GM21515 (cell line): ENCODE measurements around the gene GPR107.

Source experiments
- ATAC-seq: cut with Tn5 transposase; IDR thresholded peaks from one replicate; pipeline ENCODE4 v1.9.1; 2021; ENCODE audit not compliant: unreplicated experiment

GPR107 gene

GRCh38 chr9:130053109-130053503 is 600 bp upstream of the GPR107 start:
- peak; percentile 5 for ATAC-seq

- no peak for ATAC-seq
Measured at GRCh38 chr9:130054325-130054786, 650 bp downstream of the GPR107 start.

DNA sequence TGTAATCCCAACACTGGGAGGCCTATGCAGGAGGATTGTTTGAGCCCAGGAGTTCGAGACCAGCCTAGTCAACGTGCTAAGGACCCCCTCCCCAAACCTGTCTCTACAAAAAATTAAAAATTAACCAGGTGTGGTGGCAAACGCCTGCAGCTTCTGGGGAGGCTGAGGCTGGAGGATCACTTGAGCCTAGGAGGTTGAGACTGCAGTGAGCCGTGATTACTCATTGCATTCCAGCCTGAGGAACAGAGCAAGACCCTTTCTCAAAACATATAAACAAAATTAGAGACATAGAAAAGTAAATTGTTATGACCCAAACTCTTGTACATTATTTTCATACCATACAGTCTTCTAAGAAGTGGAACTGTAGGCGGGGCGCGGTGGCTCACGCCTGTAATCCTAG is 1.1 kb downstream of the GPR107 start:
- ATAC-seq: no peak

GRCh38 chr9:130058154-130058553 is 4.4 kb downstream of the GPR107 start:
- ATAC-seq: no peak

- no peak for ATAC-seq
Measured at GRCh38 chr9:130058887-130059286, 5.2 kb downstream of the GPR107 start.

- ATAC-seq: no peak
Measured at GRCh38 chr9:130060296-130060695, 6.6 kb downstream of the GPR107 start.

DNA sequence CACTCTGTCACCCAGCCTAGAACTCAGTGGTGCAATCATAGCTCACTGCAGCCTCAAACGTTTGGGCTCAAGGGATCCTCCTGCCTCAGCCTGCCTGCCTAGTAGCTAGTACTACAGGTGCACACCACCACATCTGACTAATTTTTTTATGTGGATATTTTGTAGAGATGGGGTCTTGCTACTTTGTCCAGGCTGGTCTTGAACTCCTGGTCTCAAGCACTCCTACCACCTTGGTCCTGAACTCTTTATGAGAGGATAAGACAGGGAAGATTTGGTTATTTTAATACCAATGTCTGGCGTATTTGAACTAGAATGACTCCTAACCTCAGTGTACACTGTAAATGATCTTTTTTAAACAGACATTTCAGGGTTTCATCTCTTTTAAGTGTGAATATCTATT is 9.0 kb downstream of the GPR107 start:
- ATAC-seq: no peak

DNA sequence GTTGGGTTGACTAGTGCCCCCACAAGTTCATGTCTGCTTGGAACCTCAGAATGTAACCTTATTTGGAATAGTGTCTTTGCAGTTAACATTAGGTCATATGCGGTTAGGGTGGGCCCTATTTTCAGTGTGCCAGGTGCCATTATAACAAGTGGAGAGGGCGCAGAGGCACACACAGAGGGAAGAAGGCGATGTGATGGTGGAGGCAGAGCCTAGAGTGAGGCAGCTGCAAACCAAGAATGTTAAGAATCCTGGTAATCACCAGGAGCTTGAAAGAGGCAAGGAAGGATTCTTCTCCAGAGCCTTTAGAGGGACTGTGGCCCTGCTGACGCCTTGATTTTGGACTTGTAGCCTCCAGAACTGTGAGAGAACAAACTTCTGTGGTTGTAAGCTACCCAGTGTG is 10.9 kb downstream of the GPR107 start:
- ATAC-seq: no peak

GRCh38 chr9:130069048-130069447 is 15.3 kb downstream of the GPR107 start:
- ATAC-seq: no peak

DNA sequence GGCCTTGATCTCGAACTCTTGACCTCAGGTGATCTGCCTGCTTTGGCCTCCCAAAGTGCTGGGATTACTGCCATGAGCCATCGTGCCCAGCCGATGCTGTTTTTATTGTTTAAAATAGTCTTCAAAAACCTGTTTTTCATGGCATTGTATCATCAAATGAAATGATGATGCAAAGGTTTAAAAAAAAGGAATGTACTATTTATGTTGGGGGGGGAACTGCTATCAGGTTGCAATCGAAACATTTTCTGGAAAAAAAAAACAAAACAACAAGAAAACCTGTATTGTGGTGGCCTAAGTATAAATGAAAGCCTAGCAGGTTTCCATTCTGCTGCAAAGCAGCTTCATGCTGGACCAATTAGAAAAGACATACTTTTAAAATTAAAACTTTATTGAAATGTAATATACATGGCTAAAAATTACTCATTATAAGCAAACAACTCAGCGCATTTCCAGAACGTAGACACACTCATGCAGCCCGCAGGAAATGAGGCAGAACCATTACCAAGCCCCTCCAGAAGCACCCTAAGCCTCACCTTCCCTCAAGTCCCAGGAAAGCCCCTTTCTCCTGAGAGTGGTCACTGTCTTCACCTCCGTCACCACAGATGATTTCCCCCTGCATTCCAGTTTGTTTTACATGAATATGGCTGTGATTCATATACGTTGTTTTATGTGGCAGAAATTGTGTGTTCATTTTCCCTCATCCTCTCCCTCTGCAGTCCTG is 19.0 kb downstream of the GPR107 start:
- no peak for ATAC-seq

DNA sequence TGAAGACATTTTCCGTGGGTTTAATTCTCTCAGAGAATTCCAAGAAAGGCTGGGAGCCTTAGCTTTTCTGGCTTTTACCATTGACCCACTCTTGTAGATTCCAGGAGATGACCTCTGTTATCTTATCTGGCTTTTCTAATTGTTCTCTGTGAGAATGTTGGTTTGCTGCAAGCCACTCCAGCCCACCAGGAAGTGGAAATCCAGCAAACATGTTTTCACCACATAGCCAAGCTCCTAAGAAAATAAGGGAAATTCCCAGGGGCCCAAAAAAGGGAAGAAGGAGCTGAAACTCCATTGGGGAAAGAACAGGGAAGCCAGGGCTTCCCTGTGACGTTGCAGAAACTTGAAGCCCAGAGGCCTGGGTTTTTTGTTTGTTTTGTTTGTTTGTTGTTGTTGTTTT is 19.7 kb downstream of the GPR107 start:
- ATAC-seq: no peak

- no peak for ATAC-seq
Measured at GRCh38 chr9:130078547-130078946, 24.8 kb downstream of the GPR107 start.

- no peak for ATAC-seq
Measured at GRCh38 chr9:130084337-130084736, 30.6 kb downstream of the GPR107 start.

DNA sequence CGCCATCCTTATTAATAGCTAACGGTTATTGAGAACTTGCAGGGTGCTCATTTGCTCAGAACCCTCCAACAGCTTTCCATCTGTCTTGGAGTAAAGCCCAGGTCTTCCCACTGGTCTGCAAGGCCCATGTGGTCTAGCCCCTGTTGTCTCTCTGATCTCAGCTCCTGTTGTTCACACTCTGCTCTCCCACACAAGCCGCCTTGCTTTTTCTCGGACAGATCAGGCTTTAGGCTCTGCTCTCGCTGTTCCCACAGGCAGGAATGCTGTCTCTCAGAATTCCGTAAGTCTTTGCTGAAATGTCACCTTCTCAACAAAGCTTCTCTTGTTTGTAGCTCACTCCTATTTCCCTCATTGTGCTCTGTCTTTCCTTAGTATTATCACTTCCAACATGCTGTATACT is 34.3 kb downstream of the GPR107 start:
- ATAC-seq: no peak

DNA sequence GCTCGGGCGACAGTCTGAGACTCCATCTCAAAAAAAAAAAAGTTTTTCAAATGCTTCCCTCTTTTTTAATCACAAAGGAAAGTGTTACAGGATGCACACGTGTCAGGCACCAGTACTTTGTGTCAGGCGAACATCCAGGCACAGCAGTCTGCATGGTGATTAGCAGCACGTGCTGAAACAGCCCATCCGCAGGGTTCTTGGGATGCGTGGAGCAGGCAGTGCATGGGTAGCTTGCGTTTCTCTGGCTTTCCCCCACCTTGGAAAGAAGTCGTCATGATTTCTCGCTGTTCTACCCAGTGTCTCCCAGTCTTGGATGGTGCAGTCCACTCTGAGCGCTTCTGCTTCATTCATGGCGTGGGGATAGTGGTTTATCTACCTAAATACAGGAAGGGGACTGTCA is 35.4 kb downstream of the GPR107 start:
- ATAC-seq: no peak

- ATAC-seq: no peak
Measured at GRCh38 chr9:130090915-130091314, 37.2 kb downstream of the GPR107 start.

GRCh38 chr9:130092910-130093309 is 39.2 kb downstream of the GPR107 start:
- no peak for ATAC-seq

DNA sequence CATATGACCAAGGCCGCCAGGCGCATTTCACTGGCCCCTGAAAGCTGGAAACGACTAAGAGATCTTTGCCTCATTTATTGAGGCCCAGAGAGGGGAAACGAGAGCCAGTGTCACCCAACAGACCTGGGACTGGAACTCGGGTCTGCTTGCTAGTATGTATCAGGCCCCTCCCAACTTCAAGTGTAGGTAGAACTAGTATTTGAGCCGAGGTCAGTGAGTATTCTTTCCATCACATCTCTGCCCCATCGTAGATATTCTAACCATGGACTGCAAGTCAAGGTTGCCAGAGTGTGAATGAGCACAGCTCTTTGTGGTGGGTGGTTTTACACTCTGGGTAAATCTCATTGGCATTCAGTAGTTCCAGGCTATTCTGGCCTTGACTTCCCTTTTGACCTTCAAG is 42.2 kb downstream of the GPR107 start:
- no peak for ATAC-seq

DNA sequence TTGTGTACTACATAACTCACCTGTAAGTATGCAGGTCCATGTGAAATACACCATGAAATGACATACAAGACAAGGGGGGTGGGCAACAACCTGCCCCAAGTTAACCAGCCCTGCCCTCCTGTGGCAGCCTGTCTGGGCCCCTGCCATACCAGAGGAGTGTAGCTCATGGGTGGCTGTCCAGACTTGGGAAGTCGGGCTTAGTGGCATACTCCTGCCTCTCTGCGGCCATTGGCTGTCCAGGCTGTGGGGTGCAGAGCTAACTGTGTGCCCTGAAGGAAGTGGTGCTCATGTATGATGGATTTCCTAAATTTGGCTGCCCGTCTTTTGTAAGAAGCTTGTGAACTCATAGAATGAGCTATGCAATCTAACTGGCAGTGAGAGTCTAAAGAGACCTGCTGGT is 47.0 kb downstream of the GPR107 start:
- no peak for ATAC-seq

DNA sequence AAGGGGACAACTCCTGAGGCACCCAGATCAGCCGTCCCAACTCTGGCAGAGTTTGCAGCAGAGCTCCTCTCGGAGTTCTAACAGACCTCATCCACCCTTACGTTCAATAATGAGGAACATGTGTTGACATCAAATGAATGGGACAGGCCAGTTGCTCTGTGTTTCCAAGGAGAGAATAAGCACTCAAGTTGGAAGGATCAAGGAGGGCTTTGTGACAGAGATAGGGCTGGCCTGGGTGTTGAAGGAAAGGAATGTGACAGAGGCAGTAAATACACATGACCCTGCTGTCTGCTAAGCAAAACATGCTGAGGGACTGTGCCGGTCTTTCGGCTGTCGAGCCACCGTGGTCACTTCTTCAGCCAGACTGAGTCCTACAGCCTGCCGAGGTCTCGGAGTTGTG is 48.2 kb downstream of the GPR107 start:
- ATAC-seq: no peak

GRCh38 chr9:130104491-130105193 is 50.9 kb downstream of the GPR107 start:
- ATAC-seq: no peak

GRCh38 chr9:130106860-130107233 is 53.1 kb downstream of the GPR107 start:
- ATAC-seq: no peak
